GM19395 (cell line): ENCODE data around the gene UBXN10.
"Not testable (repeated sequence)": the region's sequence is repeated elsewhere in the genome, so short reads cannot be mapped to it uniquely, and the experiment has no call there.

ENCODE experiments used
- ATAC-seq: cut with Tn5 transposase; IDR thresholded peaks from one replicate; pipeline ENCODE4 v1.9.1; 2021; ENCODE audit warnings: mild to moderate bottlenecking, moderate library complexity; ENCODE audit not compliant: unreplicated experiment

The UBXN10 gene

DNA sequence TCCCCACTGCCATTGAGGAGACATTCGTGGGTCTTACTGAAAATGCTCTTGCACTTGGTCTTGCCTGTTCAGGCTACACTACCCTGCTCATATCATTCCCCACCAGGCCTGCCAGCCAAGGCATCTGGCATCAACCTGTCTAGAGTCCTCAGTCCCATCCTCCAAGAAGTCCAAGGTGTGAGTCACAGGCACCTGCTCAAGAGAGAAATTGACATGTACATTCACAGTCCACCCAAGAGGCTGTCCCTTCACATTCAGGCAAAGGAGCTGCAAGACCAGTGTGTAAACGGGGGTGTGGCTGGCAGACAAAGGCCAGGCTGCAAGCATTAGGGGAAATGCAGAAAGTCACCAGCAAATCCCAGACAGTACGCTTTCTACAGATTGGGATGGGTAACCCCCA lies 13.5 kb downstream of the UBXN10 start:
- ATAC-seq: no peak

DNA sequence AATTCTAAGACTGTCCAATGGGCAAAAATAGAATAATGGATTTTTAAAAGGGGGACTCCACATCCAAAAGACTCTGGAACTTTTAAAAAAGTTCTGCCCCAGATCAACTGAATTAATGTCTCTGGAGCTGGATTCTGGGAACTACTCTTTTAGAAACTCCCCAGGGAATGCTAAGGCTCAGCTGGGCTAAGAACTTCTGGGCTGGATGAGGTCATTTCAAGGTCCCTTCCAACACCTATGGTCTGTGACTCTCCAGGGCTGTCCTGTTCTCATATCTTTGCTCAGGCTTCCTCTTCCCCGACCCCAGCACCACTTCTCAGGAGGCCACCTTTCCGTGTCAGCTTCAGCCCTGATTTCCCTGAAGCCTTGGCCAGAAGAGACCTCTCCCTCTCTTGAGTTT lies 13.9 kb downstream of the UBXN10 start:
- no peak for ATAC-seq

DNA sequence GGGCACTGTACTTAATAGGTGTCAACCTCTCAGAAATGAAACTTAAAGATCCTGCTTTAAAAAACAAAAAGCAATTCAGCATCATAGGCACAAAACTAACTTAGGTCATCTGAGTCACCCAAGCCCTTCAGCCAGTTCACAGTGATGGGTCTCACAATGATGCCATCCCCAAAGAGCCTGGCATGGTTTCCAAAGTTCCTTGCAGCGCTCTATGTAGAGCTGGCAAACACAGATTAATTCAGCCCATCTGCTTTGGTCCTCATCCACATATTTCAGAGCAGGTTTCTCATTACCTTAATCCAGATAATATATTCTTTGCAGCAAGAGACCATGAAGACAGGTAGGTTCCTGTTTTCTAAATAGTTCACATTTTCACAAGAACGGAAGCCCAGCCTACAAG lies 15.1 kb downstream of the UBXN10 start:
- no peak for ATAC-seq

DNA sequence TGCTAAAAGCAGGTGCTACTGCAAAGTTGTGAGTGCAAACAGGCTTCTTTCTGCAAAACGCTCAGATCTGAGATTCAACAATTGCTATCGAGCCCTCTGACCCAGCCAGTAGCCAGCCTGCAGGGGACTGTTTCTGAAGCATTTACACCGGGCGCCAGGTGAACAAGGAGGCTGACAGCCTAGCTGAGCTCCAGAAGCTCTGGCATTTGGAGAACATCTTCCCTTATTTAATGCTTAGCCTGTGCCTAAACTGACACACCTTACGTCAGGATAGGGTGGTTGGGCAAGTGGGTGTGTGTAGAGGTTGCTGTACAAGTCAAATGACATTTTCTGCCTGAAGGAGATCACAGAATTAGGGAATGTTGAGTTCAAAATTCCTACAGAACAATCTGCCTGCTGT lies 16.3 kb downstream of the UBXN10 start:
- ATAC-seq: no peak

DNA sequence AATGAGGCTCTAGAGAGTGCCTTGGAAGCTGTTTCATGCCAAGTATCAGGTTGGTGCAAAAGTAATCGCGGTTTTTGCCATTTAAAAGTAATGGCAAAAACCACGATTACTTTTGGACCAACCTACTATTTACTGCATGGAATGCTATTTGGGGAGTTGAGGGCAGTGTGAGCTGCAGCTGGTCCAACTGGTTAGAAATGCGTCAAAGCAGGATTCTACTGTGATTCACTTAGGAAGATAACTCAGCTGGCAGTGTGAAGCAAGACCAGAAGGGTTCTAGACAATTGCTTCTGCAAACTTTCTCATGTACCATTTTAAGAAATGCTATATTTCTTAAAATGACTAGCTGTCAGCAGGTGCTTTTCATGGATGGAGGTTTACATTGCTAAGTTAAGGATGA lies 21.6 kb downstream of the UBXN10 start:
- ATAC-seq: no peak

DNA sequence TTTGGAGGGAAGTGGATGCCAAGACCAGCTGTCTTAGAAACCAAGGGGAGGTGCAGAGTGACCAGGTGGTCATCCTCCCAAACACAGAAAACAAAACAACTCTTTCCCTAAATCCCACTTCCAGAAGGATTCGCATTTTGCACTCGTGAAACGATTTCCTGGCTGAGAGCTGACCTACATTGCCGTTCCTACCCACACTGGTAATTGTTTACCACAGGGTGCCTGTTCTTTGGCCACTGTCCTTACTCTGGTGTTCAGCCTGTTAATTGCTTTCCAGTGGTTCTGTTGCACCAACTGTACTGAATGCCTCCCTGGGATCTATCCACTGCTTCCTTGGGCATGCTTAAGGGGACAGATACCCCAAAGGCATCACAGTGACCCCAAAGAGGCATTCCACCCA lies 23.6 kb downstream of the UBXN10 start:
- no peak for ATAC-seq

DNA sequence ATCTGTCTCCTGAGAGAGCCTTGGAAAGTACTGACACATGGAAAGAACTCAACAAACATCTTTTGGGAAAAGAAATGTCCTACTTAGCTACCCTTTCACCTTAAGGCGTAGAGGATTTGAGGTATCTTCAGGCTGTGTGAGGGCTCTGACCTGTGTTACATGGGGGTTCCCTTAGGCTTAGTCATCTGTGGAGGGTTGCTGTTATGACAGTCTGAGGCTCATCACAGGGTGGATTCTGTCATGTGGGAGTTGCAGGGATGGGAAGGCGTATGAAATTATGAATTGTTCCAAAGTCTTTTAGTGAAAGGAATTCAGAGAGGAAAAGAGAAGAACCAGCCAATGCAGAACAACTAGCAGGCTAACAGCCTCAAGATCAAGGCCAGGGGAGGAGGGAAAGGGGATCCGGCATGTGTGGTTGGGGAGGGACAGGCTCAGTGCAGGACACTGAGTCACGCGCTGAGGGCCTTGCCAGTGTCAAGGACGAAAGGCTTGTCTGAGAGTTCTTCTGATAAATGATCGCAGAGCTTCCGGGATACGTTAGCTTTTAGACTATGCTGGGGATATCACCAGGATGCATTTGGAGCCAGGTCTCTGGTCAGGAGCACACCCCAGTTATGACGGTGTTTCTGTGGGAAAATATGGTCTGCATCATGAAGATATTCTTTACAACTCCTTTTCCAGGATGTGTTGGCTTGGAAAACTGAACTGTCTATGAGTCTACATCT lies 25.0 kb downstream of the UBXN10 start:
- no peak for ATAC-seq

DNA sequence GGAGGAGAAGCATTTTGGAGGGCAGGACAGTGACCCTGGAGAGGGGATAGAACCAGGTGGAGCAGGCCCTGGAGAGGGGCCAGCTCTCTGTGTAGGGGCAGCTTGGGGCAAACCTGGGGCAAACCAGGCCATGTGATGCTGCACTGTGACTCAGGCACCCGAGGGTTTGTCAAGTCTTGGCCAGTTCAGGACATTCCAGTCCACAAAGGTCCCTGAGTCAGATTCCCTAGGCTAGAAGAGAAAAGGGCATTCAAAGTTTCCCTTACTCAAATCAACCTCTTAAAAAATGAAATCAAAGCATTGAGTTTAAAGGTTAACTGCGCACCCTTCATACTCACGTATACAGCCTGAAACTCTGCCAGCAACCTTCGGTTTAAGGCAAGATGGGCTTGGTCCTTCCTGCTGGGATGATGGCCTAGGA lies 25.6 kb downstream of the UBXN10 start:
- no peak for ATAC-seq

DNA sequence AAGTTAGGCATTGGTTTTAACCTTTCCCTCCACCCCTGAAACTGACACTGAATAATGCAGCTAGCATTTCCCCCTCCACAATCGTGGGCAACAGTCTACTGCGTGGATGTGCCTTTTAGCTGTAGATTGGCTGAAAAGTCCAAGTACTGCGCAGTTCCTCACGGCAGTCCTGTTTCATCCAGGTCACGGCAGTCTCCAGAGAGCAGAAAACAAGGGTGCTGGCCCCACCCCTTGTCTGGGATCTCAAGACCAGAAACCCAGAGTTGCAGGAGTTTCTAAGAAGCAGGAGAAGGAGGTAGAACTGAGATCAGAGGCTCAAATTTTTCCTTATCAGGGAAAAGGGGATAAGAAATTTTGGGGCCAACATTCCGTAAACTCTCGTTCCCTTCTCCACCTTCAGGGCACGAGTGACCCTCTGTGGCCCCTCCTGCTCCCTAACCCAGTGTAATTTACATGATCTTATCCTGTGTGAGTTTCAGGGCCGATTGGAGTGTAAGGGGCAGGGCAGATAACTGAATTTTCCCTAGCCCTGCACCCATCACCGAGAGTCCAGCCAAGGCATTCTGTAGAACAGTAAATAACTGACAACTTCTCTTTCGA lies 26.3 kb downstream of the UBXN10 start:
- no peak for ATAC-seq

DNA sequence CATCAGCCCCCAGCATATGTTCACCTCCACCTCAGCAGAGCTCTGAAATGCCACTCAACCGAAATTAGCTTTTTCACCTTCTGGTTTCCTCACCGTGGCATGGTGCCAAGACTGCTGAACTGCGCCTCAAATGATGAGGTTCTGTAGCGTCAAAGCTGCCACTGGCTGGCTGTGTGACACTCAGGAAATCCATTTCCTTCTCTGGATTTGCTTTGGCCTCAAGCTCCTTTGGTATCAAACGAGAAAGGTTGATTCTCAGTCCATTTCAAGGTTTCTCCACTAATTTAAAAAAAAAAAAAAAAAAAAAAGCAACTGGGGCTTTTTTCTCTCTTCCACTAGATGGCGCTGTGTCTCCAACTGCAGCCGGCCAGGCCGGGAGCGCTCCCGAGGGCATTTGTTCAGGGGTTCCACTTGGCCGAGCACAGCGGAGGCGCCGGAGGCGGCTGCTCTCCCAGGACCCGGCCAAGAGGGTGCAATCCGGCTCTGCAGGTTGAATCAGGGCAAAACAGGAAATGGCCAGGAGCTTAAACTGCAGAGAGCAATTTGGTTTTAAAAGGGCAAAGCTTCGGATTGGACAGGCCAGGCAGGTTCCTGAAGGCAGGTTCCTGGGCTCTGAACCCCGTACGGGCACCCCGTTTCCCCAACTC lies 26.9 kb downstream of the UBXN10 start:
- no peak for ATAC-seq

DNA sequence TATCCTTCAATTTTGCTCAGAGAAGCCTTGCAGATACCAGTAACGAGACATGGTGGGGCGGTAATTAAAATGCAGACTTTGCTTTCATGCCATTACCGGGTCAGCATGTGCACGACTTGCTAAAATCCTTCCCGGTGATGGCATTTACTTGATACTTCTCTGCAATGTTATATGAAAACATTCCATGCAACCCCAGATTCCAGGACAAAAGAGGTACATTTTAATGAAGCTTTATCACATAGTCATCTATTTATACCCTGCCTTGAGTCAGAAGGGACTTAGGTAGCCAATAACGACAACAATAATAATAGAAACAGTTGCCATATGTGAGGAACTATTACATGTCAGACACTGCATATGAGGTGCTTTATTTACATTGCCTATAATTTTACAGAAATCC lies 29.8 kb downstream of the UBXN10 start:
- no peak for ATAC-seq

DNA sequence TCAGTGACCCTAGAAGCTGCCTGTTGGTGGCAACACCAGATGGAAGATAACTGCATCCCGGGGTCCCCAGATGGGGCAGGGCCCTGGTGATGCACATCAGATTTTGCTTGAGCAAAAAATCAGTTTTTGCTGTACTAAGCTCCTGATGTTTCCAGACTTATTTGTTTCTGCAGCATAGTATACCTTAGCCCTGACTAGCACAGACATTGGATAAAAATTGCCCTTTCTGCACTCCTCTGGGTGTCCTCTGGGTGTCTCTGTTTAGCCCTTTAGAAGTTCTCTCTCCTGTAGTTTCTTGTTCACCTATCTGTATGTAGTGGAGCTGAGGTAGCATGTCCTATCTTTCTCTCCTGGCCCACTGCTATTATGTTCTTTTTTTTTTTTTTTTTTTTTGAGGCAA lies 30.7 kb downstream of the UBXN10 start:
- no peak for ATAC-seq

DNA sequence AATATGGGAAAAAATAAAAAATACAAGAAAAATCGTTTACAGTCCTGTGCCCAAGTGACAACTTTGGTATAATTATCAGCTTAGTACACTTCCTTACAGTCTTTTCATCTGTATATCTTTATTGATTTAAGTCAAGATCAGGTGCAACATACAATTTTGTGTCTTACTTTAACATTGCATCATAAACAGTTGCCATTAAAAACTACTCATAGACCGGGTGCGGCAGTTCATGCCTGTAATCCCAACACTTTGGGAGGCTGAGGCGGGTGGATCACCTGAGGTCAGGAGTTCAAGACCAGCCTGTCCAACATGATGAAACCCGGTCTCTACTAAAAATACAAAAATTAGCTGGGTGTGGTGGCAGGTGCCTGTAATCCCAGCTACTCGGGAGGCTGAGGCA lies 33.2 kb downstream of the UBXN10 start:
- ATAC-seq: not testable (repeated sequence)

DNA sequence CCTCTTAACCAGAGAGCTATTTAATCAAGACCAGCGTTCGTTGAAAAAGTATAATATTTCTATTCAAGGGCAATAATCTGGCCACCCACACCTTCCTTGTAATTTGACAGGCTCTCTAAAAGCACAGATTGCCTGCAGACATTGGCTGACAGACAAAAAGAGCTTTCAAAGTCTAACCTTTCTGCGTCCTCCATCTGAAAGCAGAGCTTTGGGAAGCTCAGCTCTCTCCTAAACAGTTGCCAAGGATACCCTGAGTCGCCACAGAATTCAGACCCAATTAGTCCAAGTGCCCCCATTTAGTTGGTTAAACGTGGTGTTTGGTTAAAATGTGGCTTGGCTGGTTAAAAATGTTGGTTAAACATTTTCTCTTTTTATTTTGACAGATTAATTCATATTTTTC lies 34.1 kb downstream of the UBXN10 start:
- ATAC-seq: no peak

DNA sequence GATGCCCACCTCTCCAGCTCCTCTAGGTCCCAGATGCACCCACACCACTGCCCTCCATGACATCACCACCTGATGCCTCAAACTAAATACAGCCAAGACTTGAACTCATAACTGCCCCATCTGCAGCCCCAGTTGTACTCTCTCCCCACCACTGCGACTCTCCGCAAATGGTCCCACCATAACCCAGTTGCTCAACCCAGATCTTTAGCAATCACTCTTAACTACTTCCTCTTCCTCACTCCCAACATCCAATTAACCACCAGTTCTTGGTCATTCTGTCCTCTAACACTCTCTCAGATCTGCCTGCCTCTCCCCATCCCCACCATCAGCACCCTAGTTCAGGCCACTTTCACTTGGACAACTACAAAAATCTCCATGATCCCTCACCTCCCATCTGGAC lies 37.2 kb downstream of the UBXN10 start:
- ATAC-seq: no peak

DNA sequence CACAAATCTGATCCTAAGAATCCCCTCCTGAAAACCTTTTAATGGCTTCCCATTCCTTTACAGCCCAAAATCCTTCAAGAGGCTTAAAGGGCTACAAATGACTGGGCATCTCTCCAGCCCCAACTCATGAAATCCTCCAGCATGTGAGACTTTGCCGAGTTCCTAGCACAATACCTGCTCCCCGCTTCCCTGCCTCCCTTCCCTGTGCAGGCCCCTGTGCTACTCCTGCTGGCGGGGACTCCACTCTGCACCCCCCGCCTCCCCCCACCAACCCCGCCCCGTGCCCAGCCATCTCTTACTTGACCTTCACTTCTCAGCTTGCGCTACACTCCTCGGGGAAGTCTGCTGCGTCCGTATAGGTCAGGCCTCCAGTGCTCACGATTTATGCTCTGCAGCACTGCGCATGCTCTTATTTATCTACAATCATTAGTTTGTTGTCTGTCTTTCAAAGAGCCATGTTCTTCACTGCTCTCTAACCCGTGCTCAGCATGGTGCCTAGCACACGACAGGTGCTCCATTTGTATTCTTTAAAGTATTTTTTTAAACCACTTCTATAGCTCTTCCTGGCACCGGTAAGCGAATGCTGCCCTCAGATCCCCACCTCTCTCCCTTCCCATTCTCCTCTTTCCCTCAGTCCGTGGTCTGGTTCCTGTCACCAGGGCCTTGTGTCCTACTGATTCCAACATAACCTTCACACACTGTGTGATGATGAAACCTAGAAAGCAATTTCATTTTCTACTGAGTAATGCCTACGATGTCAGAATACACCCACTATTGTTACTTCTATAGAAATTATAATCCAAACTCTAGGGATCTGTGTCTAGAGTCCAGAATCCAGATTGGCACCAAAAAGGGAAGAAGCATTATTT lies 37.9 kb downstream of the UBXN10 start:
- no peak for ATAC-seq

DNA sequence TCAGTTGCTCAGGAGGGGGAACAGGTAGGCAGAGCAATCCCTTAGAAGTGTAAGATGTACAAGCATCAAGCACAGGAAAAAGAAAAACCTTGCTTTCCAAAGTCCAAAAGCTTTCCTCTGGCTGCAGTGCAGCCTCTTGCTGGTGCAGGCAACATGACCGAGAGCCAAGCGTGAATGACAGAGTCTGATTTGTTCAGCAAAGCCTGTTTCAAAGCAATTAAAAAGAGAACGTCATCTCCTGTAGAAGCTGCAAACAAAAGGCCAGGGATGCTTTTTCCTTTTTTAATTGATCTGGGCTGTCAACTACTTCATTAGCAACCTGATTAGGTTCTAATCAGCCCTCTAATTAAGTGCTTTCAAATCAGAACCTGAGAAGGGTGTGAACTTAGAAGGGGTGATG lies 38.6 kb downstream of the UBXN10 start:
- ATAC-seq: no peak

DNA sequence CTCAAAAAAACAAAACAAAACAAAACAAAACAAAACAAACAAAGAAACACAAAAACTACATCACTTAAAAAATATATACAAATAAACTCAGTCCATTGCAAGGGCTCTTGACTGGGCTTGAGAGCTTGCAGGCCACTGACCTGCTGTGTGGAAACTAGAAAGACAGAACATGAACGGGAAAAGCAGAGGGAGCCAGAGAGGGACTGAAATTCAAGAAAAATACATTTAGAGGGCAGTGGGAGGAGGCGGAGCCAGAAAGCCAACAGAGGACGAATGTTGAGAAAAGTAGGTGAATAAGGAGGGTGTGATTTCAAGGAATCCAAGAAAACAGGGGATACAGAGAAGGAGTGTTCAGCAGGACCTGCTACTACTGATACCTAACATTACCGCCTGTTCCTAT lies 41.8 kb downstream of the UBXN10 start:
- no peak for ATAC-seq

DNA sequence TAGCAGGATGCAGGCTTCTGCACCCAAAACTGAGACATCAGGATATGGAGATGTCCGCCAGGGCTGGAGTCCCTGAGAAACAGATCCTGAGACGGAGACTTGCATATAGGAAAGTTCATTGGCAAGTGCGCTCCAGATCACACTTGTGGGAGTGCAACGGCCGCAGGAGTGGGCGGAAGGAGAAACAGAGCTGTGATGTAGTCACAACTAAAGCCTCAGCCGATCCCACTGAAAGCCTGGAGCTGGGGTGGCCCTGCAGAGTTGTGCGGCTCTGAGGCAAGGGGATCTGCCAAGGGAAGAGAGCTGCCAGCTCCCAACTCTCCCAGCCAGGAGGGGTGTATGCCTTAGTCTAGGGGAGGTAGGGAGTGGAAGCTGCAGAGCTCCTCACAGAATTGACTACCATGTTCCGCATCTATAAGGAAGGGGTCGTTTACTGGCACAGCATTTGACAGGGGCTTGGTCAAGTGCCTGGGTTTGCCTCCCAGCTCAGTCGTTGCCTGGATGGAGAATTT lies 42.5 kb downstream of the UBXN10 start:
- no peak for ATAC-seq

DNA sequence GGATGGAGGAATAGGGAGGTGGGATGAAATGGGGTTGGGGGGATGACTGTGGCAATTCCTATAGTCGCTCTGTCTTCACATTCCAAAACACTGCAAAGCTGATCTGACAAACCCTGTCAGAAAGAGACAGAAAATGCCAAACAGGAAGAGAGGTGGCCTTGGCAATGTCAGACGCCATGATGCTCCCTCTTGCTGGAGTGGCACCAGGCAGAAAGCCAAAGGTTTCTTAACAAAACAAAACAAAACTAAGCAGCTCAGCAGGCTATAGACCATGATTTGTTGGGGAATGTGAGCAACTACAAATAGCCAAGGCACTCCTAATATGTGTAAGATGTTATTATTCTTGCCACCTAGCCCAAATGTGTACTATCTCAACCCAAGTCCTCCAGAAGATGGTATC lies 43.3 kb downstream of the UBXN10 start:
- ATAC-seq: no peak

DNA sequence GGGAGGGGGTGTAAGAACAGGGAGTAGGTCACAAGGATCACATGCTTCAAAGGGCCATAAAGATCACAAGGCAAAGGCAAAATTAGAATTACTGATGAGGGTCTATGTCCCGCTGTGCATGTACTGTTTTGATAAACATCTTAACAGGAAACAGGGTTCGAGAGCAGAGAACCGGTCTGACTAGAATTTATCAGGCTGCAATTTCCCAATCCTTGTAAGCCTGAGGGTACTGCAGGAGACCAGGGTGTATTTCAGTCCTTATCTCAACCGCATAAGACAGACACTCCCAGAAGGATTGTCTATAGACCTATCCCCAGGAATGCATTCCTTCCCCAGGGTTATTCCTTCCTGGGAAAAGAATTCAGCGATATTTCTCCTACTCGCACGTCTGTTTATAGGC lies 46.7 kb downstream of the UBXN10 start:
- ATAC-seq: not testable (repeated sequence)
